ENCODE data around the gene KIF1B.

DNA sequence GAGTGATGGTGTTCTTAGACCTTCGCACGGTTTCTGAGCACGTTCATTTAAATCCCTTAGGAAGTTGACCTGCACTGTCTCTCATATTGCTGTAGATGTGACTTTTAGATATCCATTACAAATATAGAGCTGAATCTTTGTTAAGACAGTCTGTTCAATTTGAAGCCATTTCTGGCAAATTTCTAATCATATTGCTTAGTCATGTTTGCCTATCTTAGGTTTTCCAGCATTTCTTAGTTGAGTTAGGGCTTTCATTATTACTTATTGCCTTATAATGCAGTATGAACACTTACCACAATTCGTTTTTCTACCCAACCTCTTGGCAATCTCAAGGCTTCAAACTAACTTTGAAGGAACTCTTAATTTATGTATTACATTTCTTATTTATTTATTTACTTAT lies 110.0 kb downstream of the KIF1B start:
- TF ChIP-seq, protein P1, sequence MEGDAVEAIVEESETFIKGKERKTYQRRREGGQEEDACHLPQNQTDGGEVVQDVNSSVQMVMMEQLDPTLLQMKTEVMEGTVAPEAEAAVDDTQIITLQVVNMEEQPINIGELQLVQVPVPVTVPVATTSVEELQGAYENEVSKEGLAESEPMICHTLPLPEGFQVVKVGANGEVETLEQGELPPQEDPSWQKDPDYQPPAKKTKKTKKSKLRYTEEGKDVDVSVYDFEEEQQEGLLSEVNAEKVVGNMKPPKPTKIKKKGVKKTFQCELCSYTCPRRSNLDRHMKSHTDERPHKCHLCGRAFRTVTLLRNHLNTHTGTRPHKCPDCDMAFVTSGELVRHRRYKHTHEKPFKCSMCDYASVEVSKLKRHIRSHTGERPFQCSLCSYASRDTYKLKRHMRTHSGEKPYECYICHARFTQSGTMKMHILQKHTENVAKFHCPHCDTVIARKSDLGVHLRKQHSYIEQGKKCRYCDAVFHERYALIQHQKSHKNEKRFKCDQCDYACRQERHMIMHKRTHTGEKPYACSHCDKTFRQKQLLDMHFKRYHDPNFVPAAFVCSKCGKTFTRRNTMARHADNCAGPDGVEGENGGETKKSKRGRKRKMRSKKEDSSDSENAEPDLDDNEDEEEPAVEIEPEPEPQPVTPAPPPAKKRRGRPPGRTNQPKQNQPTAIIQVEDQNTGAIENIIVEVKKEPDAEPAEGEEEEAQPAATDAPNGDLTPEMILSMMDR (IDR thresholded peaks at IDR 0.05) = no peak
- TF ChIP-seq POLR2A (IDR thresholded peaks at IDR 0.05) = no peak

All from right lobe of liver (tissue), 4 donors.